GM23338 (cell line): Measurements from ENCODE around the gene CAND1. TPM values are rescaled to one million over a fixed set of nuclear protein-coding genes. Genes with fewer than 3 reads are reported as not detected.

Source experiments
- ATAC-seq: fragments of 200-7000 bp; cut with Tn5 transposase; 3 replicates; pipeline ENCODE4 v1.9.1; 2020
- DNase-seq: peaks from one replicate; pipeline ENCODE4 v3.0.0-alpha.2; 2015; ENCODE audit warnings: low spot score
- H2AFZ ChIP-seq: fragments of 200-600 bp; sonication (generic); 2 replicates; pipeline ENCODE4 v1.8.0; 2016; ENCODE audit warnings: antibody characterized with exemption, mild to moderate bottlenecking, moderate library complexity
- H3F3A ChIP-seq: fragments of 200-600 bp; sonication (generic); replicated peaks from 2 replicates; pipeline ENCODE4 v1.8.0; 2017; ENCODE audit warnings: antibody characterized with exemption, mixed run types, low read depth
- H3K27ac ChIP-seq: fragments of 200-600 bp; sonication (generic); 2 replicates; pipeline ENCODE4 v1.6.1; 2016; ENCODE audit warnings: low read depth
- H3K27me3 ChIP-seq: fragments of 200-600 bp; sonication (generic); 2 replicates; pipeline ENCODE4 v1.8.0; 2016; ENCODE audit warnings: mild to moderate bottlenecking, mixed run types, moderate library complexity; ENCODE audit not compliant: insufficient read depth
- H3K36me3 ChIP-seq: fragments of 200-600 bp; sonication (generic); 2 replicates; pipeline ENCODE4 v1.8.0; 2016; ENCODE audit warnings: mild to moderate bottlenecking; ENCODE audit not compliant: insufficient read depth
- H3K4me1 ChIP-seq: fragments of 200-600 bp; sonication (generic); 2 replicates; pipeline ENCODE4 v1.8.0; 2016; ENCODE audit warnings: mild to moderate bottlenecking, moderate library complexity; ENCODE audit not compliant: insufficient read depth
- H3K4me2 ChIP-seq: fragments of 200-600 bp; sonication (generic); 2 replicates; pipeline ENCODE4 v1.7.1; 2017; ENCODE audit warnings: mixed run types
- H3K4me3 ChIP-seq: fragments of 200-600 bp; sonication (generic); 2 replicates; pipeline ENCODE4 v1.6.1; 2016; ENCODE audit warnings: mixed run types
- H3K79me2 ChIP-seq: fragments of 200-600 bp; sonication (generic); replicated peaks from 2 replicates; pipeline ENCODE4 v1.8.0; 2017; ENCODE audit warnings: mild to moderate bottlenecking; ENCODE audit not compliant: insufficient read depth
- H3K9me2 ChIP-seq: fragments of 200-600 bp; sonication (generic); 2 replicates; pipeline ENCODE4 v1.8.0; 2017; ENCODE audit not compliant: insufficient read depth
- H4K20me1 ChIP-seq: fragments of 200-600 bp; sonication (generic); replicated peaks from 2 replicates; pipeline ENCODE4 v1.8.0; 2017; ENCODE audit warnings: mild to moderate bottlenecking; ENCODE audit not compliant: insufficient read depth
- H3K27ac Mint-ChIP-seq: 2 replicates; pipeline ENCODE4 v1.8.0; 2020; ENCODE audit warnings: inconsistent platforms, mild to moderate bottlenecking, moderate library complexity, mixed read lengths
- H3K27me3 Mint-ChIP-seq: 3 replicates; pipeline ENCODE4 v1.8.0; 2022; ENCODE audit warnings: low read depth, mild to moderate bottlenecking, moderate library complexity, mixed read lengths, inconsistent platforms; ENCODE audit not compliant: insufficient read depth, poor library complexity
- H3K36me3 Mint-ChIP-seq: 3 replicates; pipeline ENCODE4 v1.8.0; 2021; ENCODE audit warnings: low read depth, mild to moderate bottlenecking, inconsistent platforms, moderate library complexity, mixed read lengths
- H3K4me1 Mint-ChIP-seq: 3 replicates; pipeline ENCODE4 v1.8.0; 2020; ENCODE audit warnings: mild to moderate bottlenecking, inconsistent platforms, mixed read lengths
- H3K4me3 Mint-ChIP-seq: 3 replicates; pipeline ENCODE4 v1.8.0; 2021; ENCODE audit warnings: moderate library complexity, mild to moderate bottlenecking, inconsistent platforms, mixed read lengths
- H3K9me3 Mint-ChIP-seq: 3 replicates; pipeline ENCODE4 v1.8.0; 2020; ENCODE audit warnings: moderate library complexity, mild to moderate bottlenecking, inconsistent platforms, mixed read lengths
- CREB1 ChIP-seq: fragments of 250-450 bp; sonication (Bioruptor Pico); IDR thresholded peaks from 2 replicates; pipeline ENCODE4 v1.5.0; 2020; ENCODE audit warnings: low read depth, mild to moderate bottlenecking, moderate library complexity
- CTCF ChIP-seq, 2 experiments: fragments of 200-600 bp in 1 of 2; sonication (generic) in 1 of 2; conservative IDR thresholded peaks; 2 replicates each; pipeline versions ENCODE4 v1.5.1 to v1.6.1; 2016 to 2017; ENCODE audit warnings: antibody characterized with exemption in 2 of 2, low read depth in 2 of 2, mild to moderate bottlenecking in 2 of 2, moderate library complexity in 1 of 2
- ETS1 ChIP-seq: IDR thresholded peaks from 2 replicates; pipeline ENCODE4 v1.6.1; 2016; ENCODE audit warnings: antibody characterized with exemption
- EZH2 ChIP-seq: fragments of 200-600 bp; sonication (generic); IDR thresholded peaks from one replicate; pipeline ENCODE4 v1.8.0; 2017; ENCODE audit warnings: antibody characterized with exemption, mild to moderate bottlenecking, low read depth; ENCODE audit not compliant: unreplicated experiment
- EZH2phosphoT487 ChIP-seq: fragments of 200-600 bp; sonication (generic); IDR thresholded peaks from one replicate; pipeline ENCODE4 v1.8.1; 2018; ENCODE audit warnings: antibody characterized with exemption; ENCODE audit not compliant: unreplicated experiment
- JUNB ChIP-seq: IDR thresholded peaks from one replicate; pipeline ENCODE4 v1.6.1; 2016; ENCODE audit warnings: antibody characterized with exemption; ENCODE audit not compliant: unreplicated experiment
- NANOG ChIP-seq: IDR thresholded peaks from 2 replicates; pipeline ENCODE4 v1.6.1; 2016; ENCODE audit warnings: antibody characterized with exemption, borderline replicate concordance
- POLR2AphosphoS5 ChIP-seq: IDR thresholded peaks from 2 replicates; pipeline ENCODE4 v1.6.1; 2016; ENCODE audit warnings: antibody characterized with exemption, low read depth
- REST ChIP-seq: IDR thresholded peaks from one replicate; pipeline ENCODE4 v1.6.1; 2018; ENCODE audit warnings: antibody characterized with exemption; ENCODE audit not compliant: unreplicated experiment
- STAT1 ChIP-seq: IDR thresholded peaks from one replicate; pipeline ENCODE4 v1.6.1; 2016; ENCODE audit warnings: antibody characterized with exemption; ENCODE audit not compliant: unreplicated experiment
- ZNF114 ChIP-seq: fragments of 250-450 bp; sonication (Bioruptor Pico); IDR thresholded peaks from 2 replicates; pipeline ENCODE4 v1.5.0; 2020; ENCODE audit warnings: mild to moderate bottlenecking, moderate library complexity
- ZNF331 ChIP-seq: fragments of 250-450 bp; sonication (Bioruptor Pico); IDR thresholded peaks from 2 replicates; pipeline ENCODE4 v1.5.0; 2020; ENCODE audit warnings: low read depth, mild to moderate bottlenecking, moderate library complexity
- ZNF462 ChIP-seq: fragments of 250-450 bp; sonication (Bioruptor Pico); IDR thresholded peaks from 2 replicates; pipeline ENCODE4 v1.5.0; 2020; ENCODE audit warnings: mild to moderate bottlenecking, moderate library complexity
- polyA plus RNA-seq: library from polyadenylated mRNA; unstranded; fragments of >200 nt; fragmentation: Nextera tagmentation; extraction: Ambion mirVana; gene quantifications from 2 replicates; pipeline ENCODE4 v1.2.1, GENCODE V29; 2016
- total RNA-seq: library from RNA; depleted of rRNA; stranded (reverse); fragments of >200 nt; shearing (Covaris generic); gene quantifications from 2 replicates; pipeline ENCODE4 v1.2.3, GENCODE V29; 2014

Gene CAND1
- total and polyA plus RNA-seq, 2 experiments from 2014 or later = 71.4 to 151 TPM

GRCh38 chr12:67358781-67359338 is 89.7 kb downstream of the CAND1 start:
- ATAC-seq = no peak
- H3K27ac ChIP-seq = no peak overlapping the region

More at GRCh38 chr12:67358781-67359338, 89.7 kb downstream of the CAND1 start:
- H3K4me1 Mint-ChIP-seq = peaks cover 25% of the 10 kb centered on the region
- Histone ChIP-seq H3K4me1 (peaks cover 3% of the 10 kb centered on the region; the same call in 1 of the 2 replicates), H3K79me2 (no peaks in the 10 kb centered on the region), H3K4me2 (no peak overlapping the region), H3K9me2 (no peaks in the 10 kb centered on the region; the same call in 1 of the 2 replicates), H3K4me3 (no peak overlapping the region), H4K20me1 (no peaks in the 10 kb centered on the region), H3F3A (no peaks in the 10 kb centered on the region), H3K36me3 (no peaks in the 10 kb centered on the region), H2AFZ (no peak overlapping the region), H3K27me3 (no peaks in the 10 kb centered on the region)
- peaks cover 4% of the 10 kb centered on the region; the same call in 2 of the 3 replicates for H3K36me3 Mint-ChIP-seq
- no peak overlapping the region for H3K27ac Mint-ChIP-seq
- peaks cover 4% of the 10 kb centered on the region; the same call in 1 of the 3 replicates for H3K9me3 Mint-ChIP-seq
- DNase-seq = no peak
- H3K4me3 Mint-ChIP-seq = no peak overlapping the region
- H3K27me3 Mint-ChIP-seq = peaks cover 2% of the 10 kb centered on the region
- TF ChIP-seq ZNF331 (no peak), ZNF114 (no peak), ZNF462 (CRISPR knock-in tag) (no peak), REST (no peak), NANOG (no peak), CTCF (conservative IDR thresholded peaks at IDR 0.05; ENCODE audit: low read depth in 2 of 2) (no peak), EZH2 (no peak), POLR2AphosphoS5 (no peak), CREB1 (no peak), ETS1 (no peak), STAT1 (no peak), JUNB (no peak), EZH2phosphoT487 (no peak)
